GM13976 (cell line): Measurements from ENCODE around the gene BMAL1.

Source experiments
- DNase-seq: peaks from one replicate; pipeline ENCODE4 v3.0.0; 2012; ENCODE audit warnings: low spot score
- in situ Hi-C: fragments of 300-500 bp; cut with MboI; formaldehyde crosslinking; loops from one replicate; pipeline ENCODE4 v1.12.0; 2022; ENCODE audit warnings: low sequenced_read_pairs, mixed read lengths, inconsistent platforms; ENCODE audit not compliant: unreplicated experiment
- TF ChIP-seq, protein P1 (sequence below): IDR thresholded peaks from 2 replicates; pipeline ENCODE4 v1.5.1; 2012; ENCODE audit warnings: borderline replicate concordance, mild to moderate bottlenecking; ENCODE audit not compliant: insufficient read depth; ENCODE audit errors: extremely low read depth, missing control alignments, control extremely low read depth

The BMAL1 gene

DNA sequence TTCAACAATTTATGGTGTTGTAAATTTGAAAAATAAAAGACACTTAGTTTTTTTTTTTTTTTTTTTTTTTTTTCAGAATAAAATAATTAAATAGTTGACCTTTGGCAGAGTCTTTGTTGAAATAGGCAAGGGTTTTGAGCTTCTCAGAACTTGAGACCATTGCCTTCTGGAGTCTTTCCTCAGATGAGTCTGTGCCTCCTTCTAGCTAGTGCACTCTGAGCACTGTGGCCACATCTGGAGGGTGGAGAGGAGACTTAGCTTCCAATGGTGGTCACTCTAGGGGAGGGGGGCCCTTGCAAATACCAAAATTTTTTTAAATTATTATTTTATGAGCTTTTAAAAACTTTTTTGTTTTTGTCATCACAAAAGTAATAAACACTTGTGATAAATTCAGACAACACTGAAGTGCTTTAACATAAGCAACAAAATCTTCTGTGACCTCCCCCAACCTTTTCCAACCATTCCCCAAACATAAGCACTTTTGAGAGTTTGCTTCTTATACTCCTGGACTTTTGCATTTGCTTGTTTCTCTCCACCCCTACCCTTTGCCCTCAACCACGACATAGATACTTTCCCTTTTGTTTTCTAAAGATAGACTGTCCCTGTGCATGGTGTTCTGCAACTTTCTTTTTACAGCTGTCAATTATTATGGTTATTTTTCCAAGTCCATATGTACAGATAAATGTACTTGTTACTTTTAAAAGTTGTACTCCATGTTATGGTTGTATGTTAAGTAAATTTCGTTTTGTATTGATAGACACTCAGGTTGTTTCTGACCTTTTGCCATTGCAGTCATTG is 41.1 kb downstream of the BMAL1 start:
- TF ChIP-seq, protein P1, sequence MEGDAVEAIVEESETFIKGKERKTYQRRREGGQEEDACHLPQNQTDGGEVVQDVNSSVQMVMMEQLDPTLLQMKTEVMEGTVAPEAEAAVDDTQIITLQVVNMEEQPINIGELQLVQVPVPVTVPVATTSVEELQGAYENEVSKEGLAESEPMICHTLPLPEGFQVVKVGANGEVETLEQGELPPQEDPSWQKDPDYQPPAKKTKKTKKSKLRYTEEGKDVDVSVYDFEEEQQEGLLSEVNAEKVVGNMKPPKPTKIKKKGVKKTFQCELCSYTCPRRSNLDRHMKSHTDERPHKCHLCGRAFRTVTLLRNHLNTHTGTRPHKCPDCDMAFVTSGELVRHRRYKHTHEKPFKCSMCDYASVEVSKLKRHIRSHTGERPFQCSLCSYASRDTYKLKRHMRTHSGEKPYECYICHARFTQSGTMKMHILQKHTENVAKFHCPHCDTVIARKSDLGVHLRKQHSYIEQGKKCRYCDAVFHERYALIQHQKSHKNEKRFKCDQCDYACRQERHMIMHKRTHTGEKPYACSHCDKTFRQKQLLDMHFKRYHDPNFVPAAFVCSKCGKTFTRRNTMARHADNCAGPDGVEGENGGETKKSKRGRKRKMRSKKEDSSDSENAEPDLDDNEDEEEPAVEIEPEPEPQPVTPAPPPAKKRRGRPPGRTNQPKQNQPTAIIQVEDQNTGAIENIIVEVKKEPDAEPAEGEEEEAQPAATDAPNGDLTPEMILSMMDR, result no peak
- in situ Hi-C loops, result no loop called here

DNA sequence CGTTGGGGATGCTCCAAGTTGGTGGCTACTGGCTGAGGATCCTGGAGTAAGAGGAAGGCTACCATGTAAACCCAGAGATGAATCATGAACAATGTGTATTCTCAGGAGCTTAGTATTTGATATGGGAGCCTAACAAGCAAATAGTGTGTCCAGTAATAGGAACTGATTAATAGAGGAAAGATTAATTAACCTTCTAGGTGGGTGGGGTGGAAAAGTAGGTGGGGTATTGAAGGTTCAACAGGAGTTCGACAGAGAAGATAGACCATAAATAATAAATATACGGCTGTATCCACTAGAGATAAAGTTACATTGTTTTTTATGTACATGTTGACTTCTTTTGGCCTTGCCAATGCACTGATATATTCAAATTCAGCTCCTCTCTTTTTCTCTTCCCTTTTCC is 43.1 kb downstream of the BMAL1 start:
- TF ChIP-seq, protein P1, result no peak
- DNase-seq, result no peak
- in situ Hi-C loops, result no loop called here

More for the DNA sequence above, 41.1 kb downstream of the BMAL1 start:
- peak; percentile 53 for DNase-seq

DNA sequence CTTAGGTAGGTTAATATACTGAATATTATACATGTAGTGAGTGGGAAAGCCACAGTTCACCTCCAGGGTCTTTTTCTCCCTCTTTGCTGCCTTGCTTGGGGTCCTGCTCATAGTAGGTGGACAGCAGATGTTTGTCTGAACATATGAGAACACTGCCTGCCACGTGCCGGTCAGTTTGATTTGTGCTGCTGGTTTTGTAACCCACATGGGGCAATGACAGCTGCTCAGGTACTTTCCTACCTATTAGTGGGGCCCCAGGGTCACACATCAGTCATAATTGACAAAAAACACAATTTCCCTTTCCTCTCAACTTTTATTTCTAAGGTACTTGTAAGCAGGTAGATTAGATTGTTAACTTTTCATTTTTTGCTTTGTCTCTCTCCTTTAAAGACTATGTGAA is 43.8 kb downstream of the BMAL1 start:
- in situ Hi-C loops, result no loop called here
- DNase-seq, result no peak
- TF ChIP-seq, protein P1, result no peak

DNA sequence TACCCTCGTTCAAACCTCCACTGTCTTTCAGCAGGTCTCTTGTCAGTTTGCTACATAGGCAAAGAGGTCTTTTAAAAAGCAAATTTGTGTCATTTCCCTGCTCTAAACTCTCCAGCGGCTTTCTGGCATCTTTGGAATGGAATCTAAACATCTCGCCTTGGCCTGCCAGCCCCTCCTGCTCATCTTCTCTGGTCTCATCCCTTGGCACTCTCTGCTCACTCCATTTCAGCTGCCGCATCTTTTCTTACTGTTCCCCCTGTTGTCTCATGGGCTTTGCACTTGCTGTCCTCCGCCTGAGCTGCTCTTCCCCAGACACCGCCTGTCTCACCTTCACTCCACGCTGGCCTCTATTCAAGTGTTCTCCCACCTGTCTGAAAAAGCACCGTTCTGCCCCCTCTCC is 46.6 kb downstream of the BMAL1 start:
- DNase-seq, result no peak
- in situ Hi-C loops, result no loop called here
- TF ChIP-seq, protein P1, result no peak

DNA sequence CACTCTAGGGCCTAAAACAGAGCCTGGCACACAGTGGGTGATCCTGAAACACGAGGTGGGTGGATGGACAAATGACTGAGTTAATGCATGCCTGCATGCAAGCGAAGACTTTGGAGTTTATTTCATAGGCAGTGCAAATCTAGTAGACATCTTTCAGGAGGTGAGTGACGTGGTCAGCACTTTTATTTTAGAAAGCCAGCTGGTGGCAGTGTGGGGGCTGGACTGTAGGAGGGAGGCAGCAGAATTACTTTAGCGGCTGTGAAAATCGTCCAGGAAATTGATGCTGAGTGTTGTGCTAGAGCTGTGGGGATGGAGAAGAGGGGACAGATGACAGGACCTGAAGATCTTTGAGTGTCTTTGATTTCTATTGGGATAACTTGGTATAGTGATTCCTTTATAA is 47.1 kb downstream of the BMAL1 start:
- in situ Hi-C loops, result loop anchor here (25.0 kb wide), 1 partner anchor 362 kb away; no protein-coding TSS in a partner anchor
- DNase-seq, result no peak
- TF ChIP-seq, protein P1, result no peak

DNA sequence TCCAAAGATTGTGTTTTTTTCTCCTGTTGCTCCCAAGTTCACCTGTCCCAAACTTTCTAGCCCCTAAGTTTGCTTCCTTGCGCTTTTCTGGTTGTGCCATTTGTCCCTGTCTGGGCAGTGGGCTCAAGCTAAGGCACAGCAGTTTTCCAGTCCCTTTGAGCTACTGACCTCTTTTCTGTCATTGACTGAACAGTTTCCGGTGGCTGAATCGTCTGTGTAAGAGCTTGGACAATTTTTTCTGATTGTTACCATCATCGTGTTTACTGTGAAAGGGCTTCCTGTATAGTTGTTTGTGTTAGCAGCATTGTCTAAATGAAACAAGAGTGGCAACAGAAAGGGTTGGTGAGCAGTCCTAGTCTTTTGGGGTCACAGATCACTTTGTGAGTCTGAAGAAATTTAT is 49.8 kb downstream of the BMAL1 start:
- in situ Hi-C loops, result loop anchor here (25.0 kb wide), 1 partner anchor 365 kb away; no protein-coding TSS in a partner anchor
- TF ChIP-seq, protein P1, result no peak
- DNase-seq, result no peak
